ENCODE measurements around the gene ACKR3. TPM values are rescaled to one million over a fixed set of nuclear protein-coding genes. Genes with fewer than 3 reads are reported as not detected.

Gene ACKR3
- total RNA-seq, 4 donors from 2014 or later = 24.9 to 52.9 (median 51.0) TPM

- intact Hi-C loops (cut with DNase I) = no loop called here
- Histone ChIP-seq H3K27me3 (peaks cover 0 to 8% (median 0%) of the 10 kb centered on the region in 4 donors), H3K9me3 (peaks cover 0 to 17% (median 7%) of the 10 kb centered on the region in 4 donors), H3K27ac (replicated peaks in 1 of 4) (no peak overlapping the region), H3K4me1 (no peaks in the 10 kb centered on the region), H3K36me3 (no peaks in the 10 kb centered on the region), H3K4me3 (no peak overlapping the region)
- TF ChIP-seq POLR2AphosphoS5 (IDR thresholded peaks at IDR 0.05) (no peak), POLR2A (IDR thresholded peaks at IDR 0.05; ENCODE audit: low read depth) (no peak), EP300 (IDR thresholded peaks at IDR 0.05) (no peak)
- TF ChIP-seq, protein P1, sequence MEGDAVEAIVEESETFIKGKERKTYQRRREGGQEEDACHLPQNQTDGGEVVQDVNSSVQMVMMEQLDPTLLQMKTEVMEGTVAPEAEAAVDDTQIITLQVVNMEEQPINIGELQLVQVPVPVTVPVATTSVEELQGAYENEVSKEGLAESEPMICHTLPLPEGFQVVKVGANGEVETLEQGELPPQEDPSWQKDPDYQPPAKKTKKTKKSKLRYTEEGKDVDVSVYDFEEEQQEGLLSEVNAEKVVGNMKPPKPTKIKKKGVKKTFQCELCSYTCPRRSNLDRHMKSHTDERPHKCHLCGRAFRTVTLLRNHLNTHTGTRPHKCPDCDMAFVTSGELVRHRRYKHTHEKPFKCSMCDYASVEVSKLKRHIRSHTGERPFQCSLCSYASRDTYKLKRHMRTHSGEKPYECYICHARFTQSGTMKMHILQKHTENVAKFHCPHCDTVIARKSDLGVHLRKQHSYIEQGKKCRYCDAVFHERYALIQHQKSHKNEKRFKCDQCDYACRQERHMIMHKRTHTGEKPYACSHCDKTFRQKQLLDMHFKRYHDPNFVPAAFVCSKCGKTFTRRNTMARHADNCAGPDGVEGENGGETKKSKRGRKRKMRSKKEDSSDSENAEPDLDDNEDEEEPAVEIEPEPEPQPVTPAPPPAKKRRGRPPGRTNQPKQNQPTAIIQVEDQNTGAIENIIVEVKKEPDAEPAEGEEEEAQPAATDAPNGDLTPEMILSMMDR (IDR thresholded peaks at IDR 0.05) = no peak
- no peak for DNase-seq (ENCODE audit: extremely low spot score)
- WGBS = 74% methylated on average over 8 of the region's 8 CpGs
These were observed 18.0 kb upstream of the ACKR3 start for GRCh38 chr2:236551471-236552211.

- TF ChIP-seq EP300 (IDR thresholded peaks at IDR 0.05) (no peak), POLR2AphosphoS5 (IDR thresholded peaks at IDR 0.05) (no peak), POLR2A (IDR thresholded peaks at IDR 0.05; ENCODE audit: low read depth) (no peak)
- TF ChIP-seq, protein P1 (IDR thresholded peaks at IDR 0.05) = no peak
- Histone ChIP-seq H3K27me3 (peaks cover 0 to 8% (median 0%) of the 10 kb centered on the region in 4 donors), H3K9me3 (peaks cover 0 to 17% (median 7%) of the 10 kb centered on the region in 4 donors), H3K27ac (replicated peaks in 1 of 4) (no peak overlapping the region), H3K4me3 (no peak overlapping the region), H3K36me3 (no peaks in the 10 kb centered on the region), H3K4me1 (no peaks in the 10 kb centered on the region)
- intact Hi-C loops (cut with DNase I) = no loop called here
- no peak for DNase-seq (ENCODE audit: extremely low spot score)
- 88% methylated on average over 6 of the region's 6 CpGs for WGBS
These were observed 17.4 kb upstream of the ACKR3 start for GRCh38 chr2:236552212-236552542.

DNA sequence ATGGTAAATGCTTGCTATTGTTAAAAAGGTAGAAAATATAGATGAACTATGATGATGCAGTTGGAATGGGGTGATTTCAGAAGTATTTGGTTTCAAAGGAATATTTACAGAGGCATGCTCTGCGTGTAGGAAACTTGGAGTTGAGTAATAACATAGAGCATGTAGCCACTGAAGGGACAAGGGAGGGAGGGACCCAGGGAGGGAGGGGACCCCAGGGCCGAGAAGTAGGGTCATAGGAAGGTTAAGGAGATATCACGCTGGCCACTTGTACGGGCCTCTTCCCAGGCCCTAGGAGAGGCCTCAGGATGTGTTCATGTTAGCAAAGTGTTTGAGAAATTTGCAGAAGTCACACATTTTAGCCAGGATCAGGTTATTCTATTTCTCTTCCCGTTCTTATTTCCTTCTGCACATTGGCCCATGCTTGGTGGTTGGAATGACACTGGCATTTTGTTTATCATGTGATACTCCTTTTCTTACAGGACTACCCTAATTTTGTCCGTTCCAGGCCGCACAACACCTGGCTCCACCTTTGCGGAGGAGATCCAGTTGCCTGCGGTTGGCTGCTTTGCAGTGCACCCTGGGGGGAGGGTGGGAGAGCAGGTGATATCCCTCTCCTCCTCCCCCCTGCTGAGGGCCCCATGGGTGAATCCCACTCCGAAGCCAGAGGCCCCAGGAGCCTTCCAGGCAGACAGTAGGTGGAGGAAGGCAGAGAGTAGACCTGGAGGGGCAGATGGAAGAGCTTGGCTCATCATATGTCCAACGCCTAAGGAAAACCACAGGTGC is 16.9 kb upstream of the ACKR3 start:
- no peak overlapping the region for H3K4me3 ChIP-seq
- 78% methylated on average over 11 of the region's 11 CpGs for WGBS
- intact Hi-C loops (cut with DNase I) = no loop called here

GRCh38 chr2:236553522-236553921 is 16.1 kb upstream of the ACKR3 start:
- intact Hi-C loops (cut with DNase I) = no loop called here
- Histone ChIP-seq H3K27me3 (peaks cover 0 to 8% (median 0%) of the 10 kb centered on the region in 4 donors), H3K4me3 (no peak overlapping the region), H3K9me3 (peaks cover 0 to 9% (median 5%) of the 10 kb centered on the region in 4 donors), H3K27ac (replicated peaks in 1 of 4) (no peak overlapping the region), H3K36me3 (no peaks in the 10 kb centered on the region), H3K4me1 (no peaks in the 10 kb centered on the region)
- WGBS = 93% methylated on average over 8 of the region's 8 CpGs
- TF ChIP-seq EP300 (IDR thresholded peaks at IDR 0.05) = no peak
- TF ChIP-seq POLR2A (IDR thresholded peaks at IDR 0.05; ENCODE audit: low read depth) = no peak
- DNase-seq (ENCODE audit: extremely low spot score) = no peak

More for the DNA sequence above, 16.9 kb upstream of the ACKR3 start:
- no peak overlapping the region for H3K27ac ChIP-seq (replicated peaks in 1 of 4)
- H3K27me3 ChIP-seq = peaks cover 0 to 8% (median 0%) of the 10 kb centered on the region in 4 donors
- TF ChIP-seq EP300 (IDR thresholded peaks at IDR 0.05) (no peak), POLR2A (IDR thresholded peaks at IDR 0.05; ENCODE audit: low read depth) (no peak), POLR2AphosphoS5 (IDR thresholded peaks at IDR 0.05) (no peak)
- TF ChIP-seq, protein P1 (IDR thresholded peaks at IDR 0.05) = no peak
- peaks cover 0 to 13% (median 7%) of the 10 kb centered on the region in 4 donors for H3K9me3 ChIP-seq
- no peaks in the 10 kb centered on the region for H3K4me1 ChIP-seq
- DNase-seq (ENCODE audit: extremely low spot score) = no peak
- no peaks in the 10 kb centered on the region for H3K36me3 ChIP-seq

DNA sequence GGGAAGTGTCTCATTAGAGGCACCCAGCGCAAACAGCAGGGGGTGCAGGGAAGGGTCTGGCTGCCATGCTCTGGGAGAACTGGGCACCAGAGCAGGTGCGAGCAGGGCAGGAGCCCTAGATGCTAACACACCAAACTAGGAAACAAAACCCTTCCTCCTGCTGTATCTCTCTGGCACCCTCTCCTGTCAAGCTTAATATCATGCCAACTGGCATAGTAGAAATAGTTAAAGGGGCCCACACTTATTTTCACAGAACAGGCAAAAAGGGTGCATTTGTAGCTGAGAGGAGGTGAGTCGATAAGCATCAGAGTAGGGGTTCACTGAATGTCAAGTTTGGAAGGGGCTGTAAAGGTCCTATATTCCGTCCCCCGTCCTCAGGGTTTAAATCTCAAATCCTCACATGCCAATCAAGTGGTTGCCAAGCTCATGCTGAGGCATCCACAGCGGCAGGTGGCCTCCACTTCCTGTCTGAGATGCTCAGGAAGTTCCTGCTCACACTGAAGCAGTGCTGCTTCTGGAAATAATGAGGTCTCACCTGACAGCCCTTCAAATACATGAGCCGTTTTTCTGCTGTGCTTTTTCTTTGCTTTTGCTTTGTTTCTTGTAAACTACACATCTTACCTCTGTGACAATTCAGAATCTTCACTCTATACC is 14.9 kb upstream of the ACKR3 start:
- H3K27me3 ChIP-seq = peaks cover 0 to 8% (median 0%) of the 10 kb centered on the region in 4 donors
- intact Hi-C loops (cut with DNase I) = no loop called here
- DNase-seq (ENCODE audit: extremely low spot score) = no peak
- H3K27ac ChIP-seq (replicated peaks in 1 of 4) = no peak overlapping the region
- H3K4me1 ChIP-seq = no peaks in the 10 kb centered on the region
- peaks cover 0 to 9% (median 5%) of the 10 kb centered on the region in 4 donors for H3K9me3 ChIP-seq
- no peaks in the 10 kb centered on the region for H3K36me3 ChIP-seq
- TF ChIP-seq POLR2AphosphoS5 (IDR thresholded peaks at IDR 0.05) (no peak), POLR2A (IDR thresholded peaks at IDR 0.05; ENCODE audit: low read depth) (no peak), EP300 (IDR thresholded peaks at IDR 0.05) (no peak)
- TF ChIP-seq, protein P1 (IDR thresholded peaks at IDR 0.05) = no peak
- WGBS = 76% methylated on average over 7 of the region's 7 CpGs
- H3K4me3 ChIP-seq = no peak overlapping the region
